ENCODE measurements around the gene CFAP61. TPM values are rescaled to one million over a fixed set of nuclear protein-coding genes. Genes with fewer than 3 reads are reported as not detected.

CFAP61 gene
- total and polyA plus RNA-seq, 9 of the 15 experiments (the other 6 are each of a cell fraction or from before 2014, with no cell fraction given), result 0.11 TPM; not detected in 8

DNA sequence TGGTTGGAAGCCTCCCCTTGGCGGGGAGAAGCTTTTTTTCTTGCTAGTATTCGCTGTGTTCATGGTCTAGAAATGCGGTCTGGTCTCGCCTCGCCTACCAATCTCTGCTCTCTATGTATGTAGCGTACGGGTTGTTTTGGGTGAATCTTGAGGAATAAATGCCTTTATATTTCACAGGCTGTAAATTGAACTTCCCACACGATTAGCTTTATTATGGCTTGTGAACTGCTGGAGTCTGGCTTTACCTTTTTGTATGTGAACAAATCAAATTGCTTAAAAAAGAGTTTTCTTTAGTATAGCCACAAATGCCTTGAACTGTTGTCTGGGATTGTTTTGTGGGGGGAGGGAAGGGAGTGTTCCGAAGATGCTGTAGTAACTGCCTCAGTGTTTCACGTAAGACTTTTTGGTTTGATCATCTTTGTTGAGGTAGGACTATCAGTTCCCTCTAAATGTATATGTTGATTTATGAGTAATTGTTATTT lies 317.8 kb downstream of the CFAP61 start (continued):
- TF ChIP-seq, protein P1, sequence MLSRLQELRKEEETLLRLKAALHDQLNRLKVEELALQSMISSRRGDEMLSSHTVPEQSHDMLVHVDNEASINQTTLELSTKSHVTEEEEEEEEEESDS (CRISPR knock-in tag; IDR thresholded peaks at IDR 0.05), result no peak
- TF ChIP-seq EWSR1 (IDR thresholded peaks at IDR 0.05; ENCODE audit: borderline replicate concordance, low read depth, partially characterized antibody), result no peak
- no peak for TF ChIP-seq HNRNPLL (IDR thresholded peaks at IDR 0.05; ENCODE audit: low read depth, low read length, poor library complexity, severe bottlenecking)
- no peak for TF ChIP-seq SIN3A (IDR thresholded peaks at IDR 0.05; ENCODE audit: borderline replicate concordance in 2 of 2, control insufficient read depth in 1 of 2, low read depth in 2 of 2, low read length in 2 of 2)

DNA sequence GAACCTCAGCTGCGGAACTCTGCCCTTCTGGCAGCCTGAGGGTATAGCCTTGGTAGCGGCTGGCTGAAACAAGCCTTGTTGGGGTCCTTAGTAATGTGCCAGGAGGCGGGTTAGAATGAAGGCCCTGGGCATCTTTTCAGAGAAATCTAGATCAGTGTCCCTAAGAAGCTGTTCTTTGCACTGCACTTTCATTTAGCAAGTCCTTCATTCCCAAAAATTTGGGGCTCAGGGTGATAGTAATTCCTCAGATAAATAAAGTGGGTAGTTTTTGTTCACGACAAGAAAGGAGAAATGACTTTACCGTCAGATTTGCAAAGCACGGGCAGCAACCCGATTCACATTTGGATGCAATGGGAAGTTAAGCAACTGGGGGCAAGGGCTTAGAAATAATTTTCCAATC lies 318.8 kb downstream of the CFAP61 start:
- Histone ChIP-seq H2AFZ (ENCODE audit: low read depth, low read length) (no peak overlapping the region), H4K20me1 (replicated peaks; ENCODE audit: control insufficient read depth, insufficient read depth, low read length) (no peaks in the 10 kb centered on the region), H3K79me2 (ENCODE audit: control insufficient read depth, insufficient read depth, low read length) (no peaks in the 10 kb centered on the region), H3K9me1 (ENCODE audit: control insufficient read depth, insufficient read depth, low read length) (no peaks in the 10 kb centered on the region), H3K36me3 (ENCODE audit: control insufficient read depth, insufficient read depth, low read length) (no peaks in the 10 kb centered on the region), H3K27ac (ENCODE audit: extremely low read depth, low read depth, low read length) (no peak overlapping the region), H3K9ac (ENCODE audit: insufficient read depth in 1 of 2, low read depth in 2 of 2, low read length in 2 of 2) (no peak overlapping the region), H3K27me3 (ENCODE audit: control insufficient read depth in 2 of 2, insufficient read depth in 2 of 2, low read length in 2 of 2) (peaks cover 0 to 9% of the 10 kb centered on the region in 2 experiments; a peak in 1 of 5 replicates), H3K4me3 (no peak overlapping the region), H3K9me3 (replicated peaks; ENCODE audit: control insufficient read depth, insufficient read depth, low read depth, low read length) (no peaks in the 10 kb centered on the region), H3K4me2 (ENCODE audit: insufficient read depth, low read length) (no peak overlapping the region), H3K4me1 (replicated peaks in 1 of 2; ENCODE audit: control insufficient read depth in 2 of 2, insufficient read depth in 2 of 2, low read length in 2 of 2) (no peaks in the 10 kb centered on the region)
- FAIRE-seq (no peak), ATAC-seq (no peak), DNase-seq (ENCODE audit: extremely low read depth in 1 of 4, low spot score in 3 of 4) (no peak)
- in situ Hi-C loops (cut with MboI) (no loop called here), intact Hi-C loops (cut with micrococcal nuclease) (no loop called here)
- ChIA-PET POLR2A (no interaction called here), CTCF (ENCODE audit: low intra/inter-chr PET ratio) (no interaction called here)
- WGBS (ENCODE audit: insufficient coverage, low coverage, missing lambda C conversion rate), result 2% methylated on average over 7 of the region's 7 CpGs
- no peak for TF ChIP-seq ZEB2 (IDR thresholded peaks at IDR 0.05)
- TF ChIP-seq CEBPB (tag; IDR thresholded peaks at IDR 0.05), result no peak
- TF ChIP-seq, protein P2, sequence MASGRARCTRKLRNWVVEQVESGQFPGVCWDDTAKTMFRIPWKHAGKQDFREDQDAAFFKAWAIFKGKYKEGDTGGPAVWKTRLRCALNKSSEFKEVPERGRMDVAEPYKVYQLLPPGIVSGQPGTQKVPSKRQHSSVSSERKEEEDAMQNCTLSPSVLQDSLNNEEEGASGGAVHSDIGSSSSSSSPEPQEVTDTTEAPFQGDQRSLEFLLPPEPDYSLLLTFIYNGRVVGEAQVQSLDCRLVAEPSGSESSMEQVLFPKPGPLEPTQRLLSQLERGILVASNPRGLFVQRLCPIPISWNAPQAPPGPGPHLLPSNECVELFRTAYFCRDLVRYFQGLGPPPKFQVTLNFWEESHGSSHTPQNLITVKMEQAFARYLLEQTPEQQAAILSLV (tag; IDR thresholded peaks at IDR 0.05), result no peak
- no peak for TF ChIP-seq NR3C1 (CRISPR knock-in tag; IDR thresholded peaks at IDR 0.05)
- no peak for TF ChIP-seq CXXC5 (CRISPR knock-in tag; IDR thresholded peaks at IDR 0.05)
- TF ChIP-seq TGIF2 (CRISPR knock-in tag; IDR thresholded peaks at IDR 0.05), result no peak
- no peak for TF ChIP-seq SAFB2 (IDR thresholded peaks at IDR 0.05; ENCODE audit: borderline replicate concordance, low read depth, low read length, severe bottlenecking)
- TF ChIP-seq, protein P1 (CRISPR knock-in tag; IDR thresholded peaks at IDR 0.05), result no peak
- TF ChIP-seq, protein P3, sequence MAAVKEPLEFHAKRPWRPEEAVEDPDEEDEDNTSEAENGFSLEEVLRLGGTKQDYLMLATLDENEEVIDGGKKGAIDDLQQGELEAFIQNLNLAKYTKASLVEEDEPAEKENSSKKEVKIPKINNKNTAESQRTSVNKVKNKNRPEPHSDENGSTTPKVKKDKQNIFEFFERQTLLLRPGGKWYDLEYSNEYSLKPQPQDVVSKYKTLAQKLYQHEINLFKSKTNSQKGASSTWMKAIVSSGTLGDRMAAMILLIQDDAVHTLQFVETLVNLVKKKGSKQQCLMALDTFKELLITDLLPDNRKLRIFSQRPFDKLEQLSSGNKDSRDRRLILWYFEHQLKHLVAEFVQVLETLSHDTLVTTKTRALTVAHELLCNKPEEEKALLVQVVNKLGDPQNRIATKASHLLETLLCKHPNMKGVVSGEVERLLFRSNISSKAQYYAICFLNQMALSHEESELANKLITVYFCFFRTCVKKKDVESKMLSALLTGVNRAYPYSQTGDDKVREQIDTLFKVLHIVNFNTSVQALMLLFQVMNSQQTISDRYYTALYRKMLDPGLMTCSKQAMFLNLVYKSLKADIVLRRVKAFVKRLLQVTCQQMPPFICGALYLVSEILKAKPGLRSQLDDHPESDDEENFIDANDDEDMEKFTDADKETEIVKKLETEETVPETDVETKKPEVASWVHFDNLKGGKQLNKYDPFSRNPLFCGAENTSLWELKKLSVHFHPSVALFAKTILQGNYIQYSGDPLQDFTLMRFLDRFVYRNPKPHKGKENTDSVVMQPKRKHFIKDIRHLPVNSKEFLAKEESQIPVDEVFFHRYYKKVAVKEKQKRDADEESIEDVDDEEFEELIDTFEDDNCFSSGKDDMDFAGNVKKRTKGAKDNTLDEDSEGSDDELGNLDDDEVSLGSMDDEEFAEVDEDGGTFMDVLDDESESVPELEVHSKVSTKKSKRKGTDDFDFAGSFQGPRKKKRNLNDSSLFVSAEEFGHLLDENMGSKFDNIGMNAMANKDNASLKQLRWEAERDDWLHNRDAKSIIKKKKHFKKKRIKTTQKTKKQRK (IDR thresholded peaks at IDR 0.05; ENCODE audit: borderline replicate concordance, low read depth, low read length), result no peak
- TF ChIP-seq RB1 (IDR thresholded peaks at IDR 0.05; ENCODE audit: low read depth), result no peak
- TF ChIP-seq FOS (IDR thresholded peaks at IDR 0.05; ENCODE audit: extremely low read depth, insufficient read length), result no peak
- TF ChIP-seq NR2C2 (CRISPR knock-in tag; IDR thresholded peaks at IDR 0.05), result no peak
- no peak for TF ChIP-seq NR2C2 (tag; IDR thresholded peaks at IDR 0.05)
- TF ChIP-seq POLR2AphosphoS5 (IDR thresholded peaks at IDR 0.05; ENCODE audit: control insufficient read depth, insufficient read depth, low read depth, low read length), result no peak
- no peak for TF ChIP-seq KHSRP (IDR thresholded peaks at IDR 0.05)
- no TSS peak for BruUV-seq (replicated peaks)
